T1000 (cell line): ENCODE results near the gene CACNA2D3.

Experiments used
- DNase-seq: peaks from one replicate; lab custom pipeline; 2025; ENCODE audit warnings: mixed read lengths; lab: John Stamatoyannopoulos, UW

Gene CACNA2D3

GRCh38 chr3:54917862-54918261 lies 795.5 kb downstream of the CACNA2D3 start:
- no peak for DNase-seq

- DNase-seq: no peak
These were observed 796.2 kb downstream of the CACNA2D3 start for GRCh38 chr3:54918516-54918915.

DNA sequence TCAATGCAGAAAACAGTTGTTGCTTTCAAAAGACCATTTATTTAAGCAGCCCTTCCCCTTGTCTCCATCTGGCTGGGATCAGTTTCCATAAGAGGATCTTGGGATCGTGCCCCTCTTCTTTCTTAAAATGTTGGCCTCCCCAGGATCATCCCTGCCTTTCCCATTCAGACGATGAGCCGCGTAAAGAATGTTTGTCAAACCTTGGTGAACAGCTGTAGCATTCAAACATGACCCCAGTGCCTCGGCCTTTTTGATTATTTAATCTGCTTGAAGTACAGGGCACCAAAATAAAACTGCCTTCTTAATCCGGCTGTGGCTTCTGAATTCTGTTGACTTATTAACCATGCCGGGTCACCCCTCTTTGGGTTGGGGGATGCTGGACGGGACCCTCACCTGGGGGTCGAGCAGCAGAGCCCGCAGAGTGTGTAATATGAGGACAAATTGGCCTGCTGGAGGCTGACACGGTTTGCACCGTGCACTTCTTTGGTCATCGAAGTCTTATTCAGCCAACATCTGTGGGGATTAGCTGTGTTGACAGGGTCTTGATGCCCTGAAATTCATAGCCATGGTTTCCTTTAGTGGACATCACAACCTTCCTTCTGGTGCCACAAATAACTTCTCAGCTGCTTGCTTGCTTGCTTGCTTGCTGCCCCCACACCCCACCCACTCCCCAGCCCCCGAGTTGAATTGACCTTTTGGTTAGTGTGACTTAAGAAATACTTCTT lies 805.9 kb downstream of the CACNA2D3 start, which contains the start of gene LRTM1:
Gene LRTM1, minus strand, starts transcription at position 14 of the 725 bp plus-strand sequence. CDS start 148 bp downstream, outside the sequence.
- DNase-seq: no peak

GRCh38 chr3:54931182-54931581 lies 808.8 kb downstream of the CACNA2D3 start:
- no peak for DNase-seq

DNA sequence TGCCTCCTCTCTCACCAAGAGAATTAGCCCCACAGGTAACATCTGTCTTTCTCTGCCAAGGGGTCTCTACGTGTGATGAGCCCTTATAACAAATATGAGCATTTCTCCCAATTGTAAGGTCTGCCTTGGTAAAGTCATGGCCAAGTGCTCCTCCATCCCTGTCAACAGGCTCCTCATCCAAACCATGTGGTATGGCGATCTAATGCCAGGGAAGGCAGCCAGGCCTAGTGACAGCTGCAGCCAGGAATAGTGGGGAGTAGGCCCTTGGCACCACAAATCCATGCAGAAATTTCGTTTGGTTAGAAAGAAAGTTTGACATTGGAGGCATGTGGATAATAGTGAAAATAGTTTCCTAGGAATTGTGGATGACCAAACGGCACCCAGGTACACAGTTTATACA lies 810.3 kb downstream of the CACNA2D3 start:
- no peak for DNase-seq

- DNase-seq: no peak
These were observed 813.5 kb downstream of the CACNA2D3 start for GRCh38 chr3:54935869-54936268.

GRCh38 chr3:54936561-54936960 lies 814.2 kb downstream of the CACNA2D3 start:
- no peak for DNase-seq

GRCh38 chr3:54939557-54940300 lies 817.4 kb downstream of the CACNA2D3 start:
- no peak for DNase-seq

DNA sequence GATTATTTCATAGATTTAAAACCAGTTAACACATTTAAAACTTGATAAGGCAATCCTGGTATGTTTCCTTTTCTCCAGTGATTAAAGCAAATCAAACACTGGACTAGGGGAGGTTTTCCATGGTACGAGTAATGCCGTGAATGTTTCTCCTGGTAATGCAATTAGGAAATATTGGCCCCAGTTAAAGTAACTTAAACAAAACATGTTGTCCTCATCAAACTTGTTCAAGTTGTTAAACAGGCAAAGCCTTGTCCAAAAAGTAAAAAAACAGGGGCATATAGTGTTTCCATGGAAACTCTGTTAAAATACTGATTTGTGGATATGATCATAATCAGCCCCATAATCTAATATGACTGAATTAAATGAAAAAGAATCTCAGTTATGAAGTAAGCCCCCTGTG lies 818.6 kb downstream of the CACNA2D3 start:
- no peak for DNase-seq

- DNase-seq: no peak
These were observed 819.5 kb downstream of the CACNA2D3 start for GRCh38 chr3:54941690-54942362.

DNA sequence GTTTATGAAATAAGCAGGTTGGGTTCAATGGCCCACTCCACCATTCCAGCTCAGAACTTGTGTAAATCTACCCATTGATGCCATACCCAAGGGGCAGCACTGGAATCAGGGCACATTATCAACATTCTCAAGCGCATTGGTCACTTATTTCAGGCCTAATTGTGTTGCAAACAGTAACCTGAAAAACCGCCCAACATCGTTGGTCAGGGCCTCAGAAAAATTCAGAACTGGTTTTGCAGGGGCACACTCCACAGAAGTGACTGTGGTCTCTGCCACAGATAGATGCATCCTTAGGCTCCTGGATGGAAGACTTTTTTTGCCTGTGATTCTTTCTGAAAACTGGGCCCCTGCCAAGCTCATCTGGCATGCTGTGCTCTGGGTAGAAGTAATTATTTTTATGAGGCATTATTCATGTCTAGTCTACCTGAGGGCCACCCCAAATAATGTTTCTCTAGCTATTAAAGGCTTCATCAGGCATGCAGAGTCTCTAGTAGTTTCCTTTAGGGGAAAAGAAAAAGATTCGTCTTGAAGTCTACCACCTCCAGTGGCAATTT lies 827.2 kb downstream of the CACNA2D3 start:
- DNase-seq: no peak

GRCh38 chr3:54950391-54951003 lies 828.1 kb downstream of the CACNA2D3 start:
- DNase-seq: no peak

DNA sequence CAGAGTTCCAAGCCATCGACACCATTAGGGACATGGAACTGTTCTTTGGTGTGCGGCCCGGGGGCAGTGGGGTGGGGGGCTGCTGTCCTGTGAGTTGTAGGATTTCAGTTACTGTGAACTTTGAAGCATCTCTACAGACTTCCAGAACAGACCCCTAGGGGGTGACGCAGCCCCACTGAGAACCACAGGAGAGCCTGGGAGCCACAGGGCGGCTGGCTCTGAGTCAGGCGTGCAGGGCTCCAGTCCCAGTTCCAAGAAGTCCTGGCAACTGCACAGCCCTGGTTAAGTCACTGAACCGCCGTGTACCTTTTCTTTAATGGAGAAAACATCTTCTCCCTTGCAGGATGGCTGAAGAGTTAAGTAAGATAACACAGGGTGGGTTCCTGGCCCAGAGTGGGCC lies 829.1 kb downstream of the CACNA2D3 start:
- DNase-seq: peak; percentile 80

DNA sequence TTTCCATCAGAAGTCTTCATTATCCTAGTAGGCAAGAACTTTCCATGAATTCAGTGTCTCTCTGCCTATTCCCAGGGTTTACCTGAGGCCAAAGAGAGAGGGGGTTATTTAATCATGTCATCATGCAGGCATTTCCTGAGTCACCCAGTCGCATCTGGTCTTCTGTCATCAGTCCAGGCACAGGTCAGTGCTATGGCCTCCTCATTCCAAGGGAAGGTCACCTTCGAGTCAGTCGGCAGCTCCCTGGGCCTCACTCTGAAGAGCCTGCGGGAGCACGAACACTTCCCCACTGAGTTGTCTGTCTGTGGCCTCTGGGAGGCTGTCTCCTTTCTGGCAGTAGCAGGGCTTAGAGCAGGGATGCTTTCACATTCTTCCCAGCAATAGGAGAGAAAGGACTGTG lies 831.7 kb downstream of the CACNA2D3 start:
- DNase-seq: peak; percentile 47

DNA sequence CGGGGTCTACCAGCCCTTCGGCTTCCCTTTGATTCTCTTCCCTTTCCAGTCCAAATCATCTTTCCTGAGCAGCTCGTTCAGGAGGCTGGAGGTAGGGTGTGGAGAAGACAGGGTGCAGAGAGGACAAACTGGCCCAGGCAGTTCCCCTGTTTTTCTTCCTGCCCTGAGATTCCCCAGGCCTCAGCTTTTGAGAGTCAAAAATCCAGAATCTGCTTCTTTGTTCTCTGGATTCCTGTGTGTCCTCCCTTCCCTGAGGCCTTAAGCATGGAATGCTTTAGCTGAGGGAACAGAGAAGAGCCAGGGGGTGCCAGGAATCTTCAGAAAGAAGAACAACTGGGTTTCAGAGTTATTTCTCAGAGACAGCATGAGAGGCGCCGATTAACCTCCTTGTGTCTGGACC lies 832.2 kb downstream of the CACNA2D3 start:
- no peak for DNase-seq

DNA sequence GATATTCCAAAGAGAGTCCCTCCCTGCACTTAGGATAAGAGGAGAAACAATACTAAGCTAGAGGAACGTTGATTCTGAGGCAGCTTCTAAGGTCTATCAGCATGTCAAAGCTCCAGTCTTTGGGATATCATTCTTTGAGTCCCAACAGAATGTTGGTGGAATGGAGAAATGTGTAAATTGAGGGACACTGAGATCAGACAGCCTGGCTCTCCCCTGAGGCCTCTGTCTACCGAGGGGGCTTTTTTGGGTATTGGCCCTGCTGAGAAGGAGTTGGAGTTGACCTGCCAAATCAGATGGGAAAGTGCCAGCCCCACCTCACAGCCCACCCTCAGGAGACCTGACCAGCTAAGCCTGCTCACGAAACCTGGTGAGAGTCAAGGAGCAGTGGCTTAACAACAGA lies 833.1 kb downstream of the CACNA2D3 start:
- no peak for DNase-seq

GRCh38 chr3:54955941-54956340 lies 833.6 kb downstream of the CACNA2D3 start:
- no peak for DNase-seq

DNA sequence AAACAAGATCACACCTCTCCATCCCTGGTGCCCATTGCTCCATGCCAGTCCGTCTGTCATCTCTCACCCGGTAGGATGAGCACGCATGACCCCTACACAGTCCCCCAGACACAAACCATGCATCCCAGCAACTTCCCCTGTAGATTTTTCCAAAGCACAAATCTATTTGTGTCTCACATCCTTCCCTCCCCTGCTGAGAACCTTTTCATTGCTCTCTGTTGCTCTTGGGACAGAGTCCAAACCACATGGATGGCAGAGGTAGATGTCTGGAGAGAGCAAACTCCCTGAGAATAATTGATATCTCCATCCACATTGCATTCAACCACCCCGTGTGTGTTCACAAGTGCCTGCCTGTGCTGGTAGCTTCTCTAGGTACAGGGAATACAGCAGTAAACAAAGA lies 835.4 kb downstream of the CACNA2D3 start:
- no peak for DNase-seq

DNA sequence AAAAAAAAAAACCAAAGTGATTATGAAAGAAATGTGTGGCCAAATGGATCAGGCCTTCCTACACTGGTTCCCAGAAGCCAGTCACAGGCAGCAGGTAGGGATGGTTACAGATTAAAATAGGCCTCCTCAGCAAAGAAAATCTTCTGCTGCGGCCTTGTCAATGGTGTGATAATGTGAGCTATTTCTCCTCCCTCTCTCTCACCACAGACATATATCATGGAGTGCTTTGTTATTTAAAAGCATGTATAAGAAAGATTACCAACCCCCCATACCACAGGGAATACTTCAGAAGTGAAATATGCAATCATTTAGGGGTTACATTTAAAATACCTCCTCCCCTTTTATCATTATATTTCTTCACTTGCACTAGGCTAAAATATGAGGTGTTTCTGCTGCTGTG lies 837.7 kb downstream of the CACNA2D3 start:
- no peak for DNase-seq

DNA sequence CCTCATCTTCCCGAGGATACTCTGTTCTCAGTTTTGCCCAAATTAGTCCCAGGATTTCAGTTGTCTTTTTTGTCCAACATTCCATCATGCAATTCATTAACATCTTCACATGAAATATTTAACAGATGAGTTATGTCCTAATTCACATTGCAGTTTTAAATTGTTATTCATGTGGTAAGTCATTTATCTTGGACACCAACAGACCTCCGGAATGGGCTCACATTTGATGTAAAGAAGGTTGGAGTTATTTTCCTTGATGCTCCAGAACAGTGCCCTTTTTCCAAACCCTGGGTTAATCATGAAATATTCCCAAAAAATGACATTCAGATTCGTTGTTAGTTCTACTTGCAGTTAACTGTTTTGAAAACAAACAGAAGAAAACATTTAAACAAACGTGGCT lies 838.3 kb downstream of the CACNA2D3 start:
- no peak for DNase-seq

- no peak for DNase-seq
These were observed 839.8 kb downstream of the CACNA2D3 start for GRCh38 chr3:54962200-54962599.

- no peak for DNase-seq
These were observed 841.3 kb downstream of the CACNA2D3 start for GRCh38 chr3:54963641-54964040.
